Measurements from ENCODE around the gene CABLES2.

CABLES2 gene

DNA sequence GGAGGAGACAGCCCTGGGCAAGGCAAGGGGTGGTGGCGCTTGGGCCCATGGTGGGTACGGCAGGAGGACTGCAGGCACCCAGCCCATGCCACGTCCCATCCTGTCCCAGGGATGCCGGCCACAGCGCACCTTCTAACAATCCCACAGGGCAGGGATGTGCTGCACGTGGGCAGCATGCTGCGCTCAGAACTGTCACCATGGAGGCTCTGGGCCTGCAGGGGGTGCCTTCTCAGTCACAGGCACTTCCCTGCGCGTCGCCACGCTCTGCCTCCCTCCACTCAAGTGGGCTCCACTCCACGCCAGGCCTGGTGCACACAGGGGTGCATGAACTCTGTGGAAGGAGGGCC, 2.4 kb downstream of the CABLES2 start:
- TF ChIP-seq, protein P1, sequence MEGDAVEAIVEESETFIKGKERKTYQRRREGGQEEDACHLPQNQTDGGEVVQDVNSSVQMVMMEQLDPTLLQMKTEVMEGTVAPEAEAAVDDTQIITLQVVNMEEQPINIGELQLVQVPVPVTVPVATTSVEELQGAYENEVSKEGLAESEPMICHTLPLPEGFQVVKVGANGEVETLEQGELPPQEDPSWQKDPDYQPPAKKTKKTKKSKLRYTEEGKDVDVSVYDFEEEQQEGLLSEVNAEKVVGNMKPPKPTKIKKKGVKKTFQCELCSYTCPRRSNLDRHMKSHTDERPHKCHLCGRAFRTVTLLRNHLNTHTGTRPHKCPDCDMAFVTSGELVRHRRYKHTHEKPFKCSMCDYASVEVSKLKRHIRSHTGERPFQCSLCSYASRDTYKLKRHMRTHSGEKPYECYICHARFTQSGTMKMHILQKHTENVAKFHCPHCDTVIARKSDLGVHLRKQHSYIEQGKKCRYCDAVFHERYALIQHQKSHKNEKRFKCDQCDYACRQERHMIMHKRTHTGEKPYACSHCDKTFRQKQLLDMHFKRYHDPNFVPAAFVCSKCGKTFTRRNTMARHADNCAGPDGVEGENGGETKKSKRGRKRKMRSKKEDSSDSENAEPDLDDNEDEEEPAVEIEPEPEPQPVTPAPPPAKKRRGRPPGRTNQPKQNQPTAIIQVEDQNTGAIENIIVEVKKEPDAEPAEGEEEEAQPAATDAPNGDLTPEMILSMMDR (IDR thresholded peaks at IDR 0.05; ENCODE audit: low read depth, low read length), result no peak
- no peak overlapping the region for H3K4me3 ChIP-seq (replicated peaks in 1 of 2; ENCODE audit: low read depth in 2 of 2, low read length in 2 of 2)
- DNase-seq (ENCODE audit: low read depth in 2 of 2), result no peak

DNA sequence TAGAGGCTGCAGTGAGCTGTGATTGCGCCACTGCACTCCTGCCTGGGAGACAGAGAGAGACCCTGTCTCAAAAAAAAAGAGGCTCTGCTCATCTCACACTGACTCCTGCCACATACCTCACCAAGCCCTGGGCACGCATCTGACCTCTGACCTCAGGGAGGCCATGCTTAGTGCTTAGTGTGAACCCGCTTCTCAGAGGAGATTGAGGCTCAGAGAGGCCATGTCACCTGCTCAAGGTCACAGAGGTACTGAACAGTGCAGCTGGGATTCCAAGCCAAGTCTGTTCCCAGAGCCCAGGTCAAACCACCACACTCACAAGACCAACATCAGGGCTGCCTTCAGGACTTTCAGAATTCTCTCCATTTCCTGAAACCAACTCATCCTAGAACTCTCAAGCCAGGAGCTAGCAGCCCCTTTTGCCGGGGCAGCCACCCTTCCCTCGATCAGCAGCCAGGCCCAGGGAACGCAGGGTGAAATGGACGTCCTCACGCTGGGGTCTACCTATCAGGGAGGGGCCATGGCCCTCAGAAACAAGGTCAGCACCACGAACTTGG, 2.9 kb downstream of the CABLES2 start:
- no peak for DNase-seq (ENCODE audit: low read depth in 2 of 2)
- H3K4me3 ChIP-seq (replicated peaks in 1 of 2; ENCODE audit: low read depth in 2 of 2, low read length in 2 of 2), result no peak overlapping the region
- TF ChIP-seq, protein P1 (IDR thresholded peaks at IDR 0.05; ENCODE audit: low read depth, low read length), result no peak

DNA sequence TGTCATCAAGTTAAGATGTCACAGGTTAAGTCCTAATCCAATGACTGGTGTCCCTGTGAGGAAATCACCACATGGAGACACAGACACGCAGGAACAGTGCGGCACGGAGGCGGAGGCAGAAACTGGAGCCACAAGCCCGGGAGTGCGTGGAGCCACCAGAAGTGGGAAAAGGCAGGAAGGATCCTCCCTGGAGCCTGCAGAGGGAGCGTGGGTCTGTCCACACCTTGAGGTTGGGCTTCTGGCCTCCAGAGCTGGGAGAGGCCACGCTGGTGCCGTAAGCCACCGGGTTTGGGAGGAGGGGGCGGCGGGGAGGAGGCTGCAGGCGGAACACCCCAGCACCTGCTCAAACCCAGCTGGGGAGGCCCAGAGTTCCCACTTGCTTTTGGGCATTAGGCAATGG, 3.8 kb downstream of the CABLES2 start:
- no peak for DNase-seq (ENCODE audit: low read depth in 2 of 2)
- H3K4me3 ChIP-seq (replicated peaks in 1 of 2; ENCODE audit: low read depth in 2 of 2, low read length in 2 of 2), result no peak overlapping the region
- TF ChIP-seq, protein P1 (IDR thresholded peaks at IDR 0.05; ENCODE audit: low read depth, low read length), result no peak

DNA sequence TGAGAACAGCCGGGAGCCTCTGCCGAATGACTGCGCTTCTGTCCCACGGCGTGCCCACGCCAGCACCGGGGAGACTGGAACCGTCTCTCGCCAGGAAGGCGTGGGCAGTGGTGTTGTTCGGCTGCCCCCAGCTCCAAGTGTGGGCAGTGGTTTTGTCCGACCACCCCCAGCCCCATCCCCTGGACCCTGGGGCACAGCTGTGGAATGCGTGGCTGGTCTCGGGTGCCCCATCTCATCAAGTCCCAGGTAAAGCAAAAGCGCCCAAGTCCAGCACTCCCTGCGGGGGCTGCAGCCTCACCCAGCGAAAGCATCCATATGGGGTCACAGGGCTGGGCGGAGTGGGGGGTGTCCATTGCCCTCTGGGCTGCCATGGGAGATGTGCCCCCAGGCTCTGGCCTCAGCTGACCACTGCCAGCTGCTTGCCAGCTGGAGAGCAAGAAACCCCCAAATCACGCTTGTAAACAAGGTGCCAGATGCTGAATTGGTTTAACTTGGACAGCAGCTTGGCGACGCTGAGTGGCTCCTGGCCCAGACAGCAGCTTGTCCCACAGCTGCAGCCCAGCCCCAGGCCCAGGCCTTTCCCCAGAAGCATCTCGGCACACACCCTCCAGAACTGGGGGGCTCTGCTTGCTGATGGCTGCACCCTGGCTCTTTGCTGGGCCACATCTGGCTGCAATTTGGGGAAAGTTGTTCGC, 4.5 kb downstream of the CABLES2 start:
- H3K4me3 ChIP-seq (replicated peaks in 1 of 2; ENCODE audit: low read depth in 2 of 2, low read length in 2 of 2), result no peak overlapping the region
- TF ChIP-seq, protein P1 (IDR thresholded peaks at IDR 0.05; ENCODE audit: low read depth, low read length), result no peak
- DNase-seq (ENCODE audit: low read depth in 2 of 2), result no peak

DNA sequence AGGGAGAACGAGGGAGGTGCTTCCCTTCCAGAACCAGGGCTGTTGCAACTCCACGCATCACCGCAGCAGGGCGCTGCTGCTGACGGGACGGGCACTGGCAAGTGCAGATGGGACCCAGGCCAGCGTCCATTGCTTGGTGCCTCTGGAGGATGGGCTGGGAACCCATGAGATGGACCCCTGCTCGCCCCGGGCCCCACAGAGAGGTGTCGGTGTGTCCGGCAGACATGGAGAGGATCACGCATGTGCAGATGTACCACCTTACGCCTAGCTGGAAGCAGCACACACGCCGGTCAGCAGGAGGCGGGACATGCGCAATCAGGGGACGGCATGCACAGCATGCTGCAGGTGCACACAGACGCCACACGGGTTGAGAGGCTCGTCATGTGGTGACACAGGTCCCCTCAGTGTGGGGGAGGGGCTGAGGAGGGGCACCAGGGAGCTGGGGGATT, 5.7 kb downstream of the CABLES2 start:
- DNase-seq (ENCODE audit: low read depth in 2 of 2), result no peak
- TF ChIP-seq, protein P1 (IDR thresholded peaks at IDR 0.05; ENCODE audit: low read depth, low read length), result no peak
- H3K4me3 ChIP-seq (replicated peaks in 1 of 2; ENCODE audit: low read depth in 2 of 2, low read length in 2 of 2), result no peak overlapping the region

DNA sequence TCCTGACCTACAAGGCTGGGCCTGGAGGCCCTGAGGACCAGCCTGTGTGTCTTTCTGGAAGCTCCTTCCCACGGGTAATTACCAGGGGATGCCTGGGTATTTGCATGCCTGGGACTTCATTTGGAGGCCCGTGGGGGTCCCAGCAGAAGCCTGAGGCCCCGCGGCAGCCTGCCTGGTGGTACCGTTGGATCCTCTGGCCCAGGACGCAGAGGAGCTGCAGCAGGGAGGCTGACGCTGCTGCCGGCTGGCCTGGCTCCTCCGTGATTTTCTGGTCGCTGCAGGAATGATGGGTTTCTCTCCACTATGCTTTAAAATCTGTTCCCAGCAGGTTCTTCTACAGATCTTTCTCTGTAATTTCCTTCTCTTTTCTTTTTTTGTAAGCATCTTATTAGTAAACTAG, 6.5 kb downstream of the CABLES2 start:
- TF ChIP-seq, protein P1 (IDR thresholded peaks at IDR 0.05; ENCODE audit: low read depth, low read length), result no peak
- no peak for DNase-seq (ENCODE audit: low read depth in 2 of 2)
- no peak overlapping the region for H3K4me3 ChIP-seq (replicated peaks in 1 of 2; ENCODE audit: low read depth in 2 of 2, low read length in 2 of 2)
